ENCODE results near the gene CALHM1. TPM values are rescaled to one million over a fixed set of nuclear protein-coding genes. Genes with fewer than 3 reads are reported as not detected.
A peak's percentile ranks its signal among the peaks of the same experiment; 100 is the strongest.

Gene CALHM1
- total RNA-seq, 4 donors from 2014 or later, result not detected

DNA sequence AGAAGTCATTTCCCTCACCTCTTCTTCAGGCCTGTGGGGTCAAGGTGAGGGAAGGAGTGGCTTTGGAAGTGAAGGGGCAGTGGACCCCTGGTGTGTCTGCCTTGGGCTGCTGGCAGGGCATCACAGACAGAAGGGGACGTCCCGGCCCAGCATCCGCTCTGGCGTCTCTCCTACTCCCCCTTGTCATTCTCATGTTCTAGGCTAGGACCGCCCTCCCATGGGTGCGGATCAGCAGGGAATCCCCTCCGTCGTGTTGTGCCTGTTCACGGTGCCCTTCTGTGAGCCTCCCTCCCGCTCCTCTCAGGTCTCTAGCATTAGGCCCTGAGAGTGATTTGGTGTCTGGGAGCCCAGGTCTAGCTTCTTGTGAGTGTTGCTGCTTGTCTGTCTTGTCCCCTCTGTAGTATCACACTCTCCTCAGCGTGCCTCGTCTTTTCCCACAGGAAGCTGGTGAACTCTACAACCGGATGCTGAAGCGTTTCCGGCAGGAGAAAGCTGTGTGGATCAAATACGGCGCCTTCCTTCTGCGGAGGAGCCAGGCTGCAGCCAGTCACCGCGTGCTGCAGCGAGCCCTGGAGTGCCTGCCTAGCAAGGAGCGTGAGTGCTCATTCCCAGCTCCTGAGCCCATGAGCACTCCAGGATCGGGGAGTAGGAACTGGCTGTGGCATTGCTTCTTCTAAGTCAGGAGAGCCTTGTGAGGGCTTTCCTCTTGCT is 15.1 kb downstream of the CALHM1 start:
- Histone ChIP-seq H3K27me3 (no peaks in the 10 kb centered on the region), H3K4me3 (no peak overlapping the region), H3K4me1 (peaks cover 0 to 49% (median 19%) of the 10 kb centered on the region in 4 donors), H3K9me3 (no peaks in the 10 kb centered on the region), H3K27ac (peak overlapping the region in 1 of 4 donors; percentile 34), H3K36me3 (peaks cover 0 to 100% (median 8%) of the 10 kb centered on the region in 3 donors)
- DNase-seq (ENCODE audit: low spot score in 2 of 2), result no peak
- TF ChIP-seq, protein P1, sequence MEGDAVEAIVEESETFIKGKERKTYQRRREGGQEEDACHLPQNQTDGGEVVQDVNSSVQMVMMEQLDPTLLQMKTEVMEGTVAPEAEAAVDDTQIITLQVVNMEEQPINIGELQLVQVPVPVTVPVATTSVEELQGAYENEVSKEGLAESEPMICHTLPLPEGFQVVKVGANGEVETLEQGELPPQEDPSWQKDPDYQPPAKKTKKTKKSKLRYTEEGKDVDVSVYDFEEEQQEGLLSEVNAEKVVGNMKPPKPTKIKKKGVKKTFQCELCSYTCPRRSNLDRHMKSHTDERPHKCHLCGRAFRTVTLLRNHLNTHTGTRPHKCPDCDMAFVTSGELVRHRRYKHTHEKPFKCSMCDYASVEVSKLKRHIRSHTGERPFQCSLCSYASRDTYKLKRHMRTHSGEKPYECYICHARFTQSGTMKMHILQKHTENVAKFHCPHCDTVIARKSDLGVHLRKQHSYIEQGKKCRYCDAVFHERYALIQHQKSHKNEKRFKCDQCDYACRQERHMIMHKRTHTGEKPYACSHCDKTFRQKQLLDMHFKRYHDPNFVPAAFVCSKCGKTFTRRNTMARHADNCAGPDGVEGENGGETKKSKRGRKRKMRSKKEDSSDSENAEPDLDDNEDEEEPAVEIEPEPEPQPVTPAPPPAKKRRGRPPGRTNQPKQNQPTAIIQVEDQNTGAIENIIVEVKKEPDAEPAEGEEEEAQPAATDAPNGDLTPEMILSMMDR (IDR thresholded peaks at IDR 0.05), result no peak
- TF ChIP-seq EP300 (IDR thresholded peaks at IDR 0.05) (no peak), POLR2A (IDR thresholded peaks at IDR 0.05) (no peak)
- WGBS, 2 donors, result 82 to 92% methylated on average over 23 of the region's 23 CpGs

DNA sequence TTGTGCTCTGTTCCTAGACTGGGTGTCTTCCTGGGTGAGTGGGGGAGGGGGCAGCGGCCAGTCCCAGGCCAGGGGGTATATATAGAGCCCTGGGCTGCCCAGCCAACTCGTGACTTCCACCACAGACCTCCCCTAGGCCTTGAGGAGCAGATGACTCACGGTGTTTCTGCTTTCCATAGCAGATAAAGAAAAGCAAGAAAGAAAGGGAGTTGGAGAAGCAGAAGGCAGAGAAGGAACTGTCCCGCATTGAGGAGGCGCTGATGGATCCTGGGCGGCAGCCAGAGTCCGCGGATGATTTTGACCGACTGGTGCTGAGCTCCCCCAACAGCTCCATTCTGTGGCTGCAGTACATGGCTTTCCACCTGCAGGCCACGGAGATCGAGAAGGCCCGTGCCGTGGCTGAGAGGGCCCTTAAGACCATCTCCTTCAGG is 16.7 kb downstream of the CALHM1 start:
- Histone ChIP-seq H3K27me3 (no peaks in the 10 kb centered on the region), H3K4me1 (peaks cover 0 to 33% (median 10%) of the 10 kb centered on the region in 4 donors), H3K36me3 (peaks cover 0 to 100% (median 9%) of the 10 kb centered on the region in 3 donors), H3K4me3 (no peak overlapping the region), H3K9me3 (no peaks in the 10 kb centered on the region), H3K27ac (peak overlapping the region in 2 of 4 donors; percentile 8 to 47)
- 61 to 65% methylated on average over 13 of the region's 13 CpGs for WGBS, 2 donors
- TF ChIP-seq POLR2A (IDR thresholded peaks at IDR 0.05) (no peak), EP300 (IDR thresholded peaks at IDR 0.05) (peak in 1 of 2 donors; percentile 12)
- TF ChIP-seq, protein P1 (IDR thresholded peaks at IDR 0.05), result no peak
- DNase-seq (ENCODE audit: low spot score in 2 of 2), result peak in 1 of 2 donors; percentile 11

DNA sequence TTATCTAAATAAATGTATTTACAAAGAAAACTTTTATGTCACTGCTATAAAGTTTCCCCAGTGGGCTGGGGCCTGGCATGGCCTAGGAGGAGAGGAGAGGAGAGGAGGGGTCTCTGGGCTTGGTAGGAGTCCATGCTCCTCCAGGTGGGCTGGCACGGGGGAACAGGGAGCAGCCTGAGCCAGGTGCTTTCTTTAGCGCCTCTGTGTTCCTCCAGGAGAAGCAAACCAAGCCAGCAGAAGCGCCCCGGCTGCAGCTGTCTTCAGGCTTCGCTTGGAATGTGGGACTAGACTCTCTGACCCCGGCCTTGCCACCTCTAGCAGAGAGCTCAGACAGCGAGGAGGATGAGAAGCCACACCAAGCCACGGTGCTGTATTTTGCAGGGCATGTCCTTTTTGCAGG is 17.1 kb downstream of the CALHM1 start:
- Histone ChIP-seq H3K27me3 (no peaks in the 10 kb centered on the region), H3K4me1 (peaks cover 0 to 29% (median 6%) of the 10 kb centered on the region in 4 donors), H3K27ac (peak overlapping the region in 2 of 4 donors; percentile 8 to 59), H3K9me3 (no peaks in the 10 kb centered on the region), H3K36me3 (peaks cover 0 to 100% (median 7%) of the 10 kb centered on the region in 3 donors), H3K4me3 (no peak overlapping the region)
- DNase-seq (ENCODE audit: low spot score in 2 of 2), result no peak
- WGBS, 2 donors, result 65 to 90% methylated on average over 4 to 8 of the region's 8 CpGs
- TF ChIP-seq EP300 (IDR thresholded peaks at IDR 0.05), result no peak
- TF ChIP-seq, protein P1 (IDR thresholded peaks at IDR 0.05), result no peak
- no peak for TF ChIP-seq POLR2A (IDR thresholded peaks at IDR 0.05)

DNA sequence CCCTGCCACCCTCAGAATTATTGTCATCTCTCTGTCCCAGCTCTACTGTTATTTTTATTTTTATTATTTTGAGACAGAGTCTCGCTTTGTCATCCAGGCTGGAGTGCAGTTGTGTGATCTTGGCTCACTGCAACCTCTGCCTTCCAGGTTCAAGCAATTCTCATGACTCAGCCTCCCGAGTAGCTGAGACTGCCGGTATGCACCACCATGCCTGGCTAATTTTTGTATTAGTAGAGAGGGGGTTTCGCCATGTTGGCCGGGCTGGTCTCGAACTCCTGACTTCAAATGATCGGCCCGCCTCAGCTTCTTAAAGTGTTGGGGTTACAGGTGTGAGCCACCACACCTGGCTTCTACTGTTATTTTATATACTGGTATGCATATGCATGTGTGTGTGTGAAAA is 17.5 kb downstream of the CALHM1 start:
- H3K27me3 ChIP-seq, result no peaks in the 10 kb centered on the region
- peaks cover 0 to 25% (median 3%) of the 10 kb centered on the region in 4 donors for H3K4me1 ChIP-seq
- peaks cover 0 to 100% (median 7%) of the 10 kb centered on the region in 3 donors for H3K36me3 ChIP-seq
- peak overlapping the region in 1 of 4 donors; percentile 59 for H3K27ac ChIP-seq
- 88 to 92% methylated on average over 8 of the region's 8 CpGs for WGBS, 2 donors
- no peak for TF ChIP-seq POLR2A (IDR thresholded peaks at IDR 0.05)
- TF ChIP-seq, protein P1 (IDR thresholded peaks at IDR 0.05), result no peak
- no peak for TF ChIP-seq EP300 (IDR thresholded peaks at IDR 0.05)
- H3K4me3 ChIP-seq, result no peak overlapping the region
- no peak for DNase-seq (ENCODE audit: low spot score in 2 of 2)
- no peaks in the 10 kb centered on the region for H3K9me3 ChIP-seq

DNA sequence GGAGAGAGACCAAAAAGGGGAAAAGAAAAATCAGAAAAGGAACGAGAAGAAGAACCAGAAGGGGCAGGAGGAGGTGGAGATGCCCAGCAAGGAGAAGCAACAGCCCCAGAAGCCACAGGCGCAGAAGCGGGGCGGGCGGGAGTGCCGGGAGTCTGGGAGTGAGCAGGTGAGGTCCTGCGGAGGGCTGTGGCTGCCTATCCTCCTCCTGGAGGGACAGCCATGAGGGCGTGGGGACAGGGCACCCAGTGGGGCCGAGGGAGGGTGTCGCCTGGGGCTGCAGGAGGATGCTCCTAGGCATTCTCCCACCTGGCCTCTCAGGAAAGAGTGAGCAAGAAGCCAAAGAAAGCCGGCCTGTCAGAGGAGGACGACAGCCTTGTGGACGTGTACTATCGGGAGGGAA is 18.3 kb downstream of the CALHM1 start:
- H3K27ac ChIP-seq, result no peak overlapping the region
- peaks cover 0 to 100% (median 7%) of the 10 kb centered on the region in 3 donors for H3K36me3 ChIP-seq
- no peaks in the 10 kb centered on the region for H3K9me3 ChIP-seq
- peaks cover 0 to 17% (median under 1%) of the 10 kb centered on the region in 4 donors for H3K4me1 ChIP-seq
- no peak for DNase-seq (ENCODE audit: low spot score in 2 of 2)
- TF ChIP-seq, protein P1 (IDR thresholded peaks at IDR 0.05), result no peak
- TF ChIP-seq POLR2A (IDR thresholded peaks at IDR 0.05) (no peak), EP300 (IDR thresholded peaks at IDR 0.05) (no peak)
- no peaks in the 10 kb centered on the region for H3K27me3 ChIP-seq
- 90 to 93% methylated on average over 14 of the region's 14 CpGs for WGBS, 2 donors
- no peak overlapping the region for H3K4me3 ChIP-seq
